Measurements from ENCODE around the gene KIF4A.
A peak's percentile ranks its signal among the peaks of the same experiment; 100 is the strongest.
"Not testable (repeated sequence)": the region's sequence is repeated elsewhere in the genome, so short reads cannot be mapped to it uniquely, and the experiment has no call there.

The KIF4A gene

DNA sequence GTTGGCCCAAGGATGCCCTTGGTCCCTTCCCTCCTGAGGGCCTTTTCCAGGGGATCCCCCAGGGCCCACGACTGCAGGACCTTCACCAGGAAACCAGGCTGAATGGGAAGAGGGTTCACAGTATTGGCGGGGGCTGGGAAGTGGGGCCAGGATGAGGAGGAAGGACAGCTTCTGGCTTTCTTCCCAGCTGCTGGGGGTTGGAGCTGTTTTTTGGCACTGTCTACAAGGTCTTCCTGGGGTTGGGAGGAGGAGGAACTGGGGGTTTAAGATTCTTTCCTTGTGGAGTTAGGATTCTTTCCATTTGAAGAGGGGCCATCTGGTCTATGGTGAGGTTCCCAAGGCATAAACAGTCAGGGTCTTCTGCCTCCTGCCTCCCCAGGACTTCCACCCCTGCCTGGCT is 64.8 kb downstream of the KIF4A start:
- DNase-seq, result no peak
- H3K4me1 ChIP-seq (ENCODE audit: control insufficient read depth, insufficient read depth, low read length, poor library complexity, severe bottlenecking), result no peaks in the 10 kb centered on the region
- H3K36me3 ChIP-seq (ENCODE audit: control insufficient read depth, insufficient read depth, low read length), result no peaks in the 10 kb centered on the region
- H3K27me3 ChIP-seq (replicated peaks; ENCODE audit: control insufficient read depth, insufficient read depth, low read length, poor library complexity, severe bottlenecking), result no peaks in the 10 kb centered on the region
- no peak overlapping the region for H3K27ac ChIP-seq (ENCODE audit: insufficient read depth, low read length, poor library complexity, severe bottlenecking)
- no peak overlapping the region for H3K4me3 ChIP-seq (ENCODE audit: insufficient read depth, low read depth, low read length, poor library complexity, severe bottlenecking)
- no peaks in the 10 kb centered on the region for H3K9me3 ChIP-seq (ENCODE audit: control insufficient read depth, low read length)

DNA sequence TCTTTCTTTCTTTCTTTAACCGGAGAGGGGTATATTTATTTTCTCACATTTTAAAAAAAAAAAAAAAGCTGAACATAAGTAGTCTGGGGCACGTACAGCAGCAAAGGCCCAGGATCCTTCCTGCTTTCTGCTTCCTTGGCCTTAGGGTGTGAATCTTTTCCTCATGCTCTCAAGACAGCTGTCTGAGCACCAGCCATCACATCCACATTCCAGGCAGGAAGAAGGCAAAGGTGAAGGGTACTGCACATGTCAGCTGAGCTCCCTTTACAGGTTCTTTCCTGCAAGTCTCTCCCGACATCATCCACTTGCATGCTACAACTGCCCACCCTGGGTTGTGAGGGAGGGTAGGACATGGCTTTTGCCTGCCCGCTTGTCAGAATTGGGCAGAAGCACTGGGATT is 69.6 kb downstream of the KIF4A start:
- Histone ChIP-seq H3K9me3 (ENCODE audit: control insufficient read depth, low read length) (no peaks in the 10 kb centered on the region), H3K27ac (ENCODE audit: insufficient read depth, low read length, poor library complexity, severe bottlenecking) (no peak overlapping the region), H3K4me3 (ENCODE audit: insufficient read depth, low read depth, low read length, poor library complexity, severe bottlenecking) (no peak overlapping the region), H3K36me3 (ENCODE audit: control insufficient read depth, insufficient read depth, low read length) (no peaks in the 10 kb centered on the region), H3K4me1 (ENCODE audit: control insufficient read depth, insufficient read depth, low read length, poor library complexity, severe bottlenecking) (no peaks in the 10 kb centered on the region), H3K27me3 (replicated peaks; ENCODE audit: control insufficient read depth, insufficient read depth, low read length, poor library complexity, severe bottlenecking) (no peaks in the 10 kb centered on the region)
- DNase-seq, result no peak

DNA sequence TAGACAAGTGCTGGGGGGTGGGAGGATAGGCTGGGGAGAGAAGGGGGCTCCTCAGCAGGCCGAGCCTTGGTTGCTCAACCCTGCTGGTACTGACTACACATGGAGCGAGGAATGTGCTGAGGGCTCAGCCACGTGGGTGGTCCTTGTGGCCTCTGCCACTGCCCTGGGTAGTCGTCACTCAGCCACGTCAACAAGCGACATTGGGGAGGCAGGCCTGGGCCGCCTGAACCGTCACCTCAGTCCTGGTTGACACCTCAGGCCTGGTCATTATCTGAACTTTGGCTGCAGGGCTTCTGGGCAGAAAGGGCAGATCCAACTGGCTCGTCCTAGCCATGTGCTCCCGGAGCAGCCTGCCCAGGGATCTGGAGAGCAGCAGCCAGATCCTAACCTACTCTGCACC is 70.5 kb downstream of the KIF4A start:
- Histone ChIP-seq H3K36me3 (ENCODE audit: control insufficient read depth, insufficient read depth, low read length) (no peaks in the 10 kb centered on the region), H3K9me3 (ENCODE audit: control insufficient read depth, low read length) (no peaks in the 10 kb centered on the region), H3K4me3 (ENCODE audit: insufficient read depth, low read depth, low read length, poor library complexity, severe bottlenecking) (no peak overlapping the region), H3K27me3 (replicated peaks; ENCODE audit: control insufficient read depth, insufficient read depth, low read length, poor library complexity, severe bottlenecking) (no peaks in the 10 kb centered on the region), H3K27ac (ENCODE audit: insufficient read depth, low read length, poor library complexity, severe bottlenecking) (no peak overlapping the region), H3K4me1 (ENCODE audit: control insufficient read depth, insufficient read depth, low read length, poor library complexity, severe bottlenecking) (no peaks in the 10 kb centered on the region)
- no peak for DNase-seq

DNA sequence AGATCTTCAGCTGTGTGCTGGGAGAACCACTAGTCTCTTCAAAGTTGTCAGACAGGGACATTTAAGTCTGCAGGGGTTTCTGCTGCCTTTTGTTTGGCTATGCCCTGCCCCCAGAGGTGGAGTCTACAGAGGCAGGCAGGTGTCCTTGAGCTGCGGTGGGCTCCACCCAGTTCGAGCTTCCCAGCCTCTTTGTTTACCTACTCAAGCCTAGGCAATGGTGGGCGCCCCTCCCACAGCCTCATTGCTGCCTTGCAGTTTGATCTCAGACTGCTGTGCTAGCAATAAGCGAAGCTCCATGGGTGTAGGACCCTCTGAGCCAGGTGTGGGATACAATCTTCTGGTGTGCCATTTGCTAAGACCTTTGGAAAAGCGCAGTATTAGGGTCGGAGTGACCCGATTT is 78.8 kb downstream of the KIF4A start:
- not testable (repeated sequence) for H3K9me3 ChIP-seq (ENCODE audit: control insufficient read depth, low read length); DNase-seq; H3K27ac ChIP-seq (ENCODE audit: insufficient read depth, low read length, poor library complexity, severe bottlenecking)

DNA sequence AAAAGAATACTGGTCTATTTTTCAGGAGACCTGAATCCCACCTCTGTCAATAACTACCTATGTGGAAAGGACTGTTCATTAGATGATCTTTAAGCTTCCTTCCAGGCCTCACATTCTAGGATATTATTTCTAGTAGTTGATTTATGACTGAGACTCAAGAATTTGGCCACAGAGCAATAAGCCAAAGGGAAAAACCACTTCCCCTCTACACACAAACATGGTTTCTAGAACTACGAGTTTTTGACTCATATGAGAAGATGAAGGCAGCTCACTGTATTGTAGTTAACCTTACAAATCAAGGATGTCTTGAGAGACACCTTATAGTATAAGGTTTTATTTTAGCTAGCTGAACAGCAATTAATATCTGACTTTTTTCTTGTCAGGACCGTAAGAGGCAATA is 96.3 kb downstream of the KIF4A start:
- no peak for DNase-seq
- Histone ChIP-seq H3K36me3 (ENCODE audit: control insufficient read depth, insufficient read depth, low read length) (no peaks in the 10 kb centered on the region), H3K27me3 (replicated peaks; ENCODE audit: control insufficient read depth, insufficient read depth, low read length, poor library complexity, severe bottlenecking) (no peaks in the 10 kb centered on the region), H3K27ac (ENCODE audit: insufficient read depth, low read length, poor library complexity, severe bottlenecking) (no peak overlapping the region), H3K4me1 (ENCODE audit: control insufficient read depth, insufficient read depth, low read length, poor library complexity, severe bottlenecking) (no peaks in the 10 kb centered on the region), H3K9me3 (ENCODE audit: control insufficient read depth, low read length) (no peaks in the 10 kb centered on the region), H3K4me3 (ENCODE audit: insufficient read depth, low read depth, low read length, poor library complexity, severe bottlenecking) (no peak overlapping the region)

More for the DNA sequence above, 78.8 kb downstream of the KIF4A start:
- H3K4me3 ChIP-seq (ENCODE audit: insufficient read depth, low read depth, low read length, poor library complexity, severe bottlenecking); H3K36me3 ChIP-seq (ENCODE audit: control insufficient read depth, insufficient read depth, low read length); H3K4me1 ChIP-seq (ENCODE audit: control insufficient read depth, insufficient read depth, low read length, poor library complexity, severe bottlenecking); H3K27me3 ChIP-seq (replicated peaks; ENCODE audit: control insufficient read depth, insufficient read depth, low read length, poor library complexity, severe bottlenecking): not testable (repeated sequence)

DNA sequence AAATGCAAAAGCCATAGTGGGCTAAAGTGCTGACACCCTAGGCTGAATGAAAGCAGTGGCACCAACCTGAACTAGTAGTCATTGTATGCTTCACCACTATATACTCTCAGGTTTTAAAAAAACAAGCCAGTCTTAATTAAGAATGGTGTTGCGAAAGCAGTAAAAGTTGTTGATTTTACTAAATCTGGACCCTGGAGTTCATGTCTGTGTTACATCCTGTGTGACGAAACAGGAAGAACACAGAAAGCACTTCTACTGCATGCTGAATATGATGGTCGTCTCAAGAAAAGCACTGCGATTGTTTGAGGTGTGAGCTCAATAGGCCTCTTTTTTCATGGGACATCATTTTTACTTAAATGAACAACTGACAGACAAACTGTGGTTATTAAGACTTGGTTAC is 109.0 kb downstream of the KIF4A start:
- H3K4me3 ChIP-seq (ENCODE audit: insufficient read depth, low read depth, low read length, poor library complexity, severe bottlenecking), result peak overlapping the region; percentile 10
- no peaks in the 10 kb centered on the region for H3K9me3 ChIP-seq (ENCODE audit: control insufficient read depth, low read length)
- H3K4me1 ChIP-seq (ENCODE audit: control insufficient read depth, insufficient read depth, low read length, poor library complexity, severe bottlenecking), result no peaks in the 10 kb centered on the region
- DNase-seq, result no peak
- H3K27ac ChIP-seq (ENCODE audit: insufficient read depth, low read length, poor library complexity, severe bottlenecking), result no peak overlapping the region
- no peaks in the 10 kb centered on the region for H3K36me3 ChIP-seq (ENCODE audit: control insufficient read depth, insufficient read depth, low read length)
- H3K27me3 ChIP-seq (replicated peaks; ENCODE audit: control insufficient read depth, insufficient read depth, low read length, poor library complexity, severe bottlenecking), result no peaks in the 10 kb centered on the region

DNA sequence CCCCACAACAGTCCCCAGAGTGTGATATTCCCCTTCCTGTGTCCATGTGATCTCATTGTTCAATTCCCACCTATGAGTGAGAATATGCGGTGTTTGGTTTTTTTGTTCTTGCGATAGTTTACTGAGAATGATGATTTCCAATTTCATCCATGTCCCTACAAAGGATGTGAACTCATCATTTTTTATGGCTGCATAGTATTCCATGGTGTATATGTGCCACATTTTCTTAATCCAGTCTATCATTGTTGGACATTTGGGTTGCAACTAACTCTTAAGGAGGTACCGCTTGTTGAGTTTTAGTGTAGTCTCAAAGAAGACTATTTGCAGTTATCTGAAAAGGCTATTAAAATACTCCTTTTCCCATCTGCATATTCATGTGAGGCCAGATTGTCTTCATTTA is 110.3 kb downstream of the KIF4A start:
- H3K27ac ChIP-seq (ENCODE audit: insufficient read depth, low read length, poor library complexity, severe bottlenecking); H3K36me3 ChIP-seq (ENCODE audit: control insufficient read depth, insufficient read depth, low read length); H3K4me3 ChIP-seq (ENCODE audit: insufficient read depth, low read depth, low read length, poor library complexity, severe bottlenecking); H3K4me1 ChIP-seq (ENCODE audit: control insufficient read depth, insufficient read depth, low read length, poor library complexity, severe bottlenecking); H3K27me3 ChIP-seq (replicated peaks; ENCODE audit: control insufficient read depth, insufficient read depth, low read length, poor library complexity, severe bottlenecking); DNase-seq; H3K9me3 ChIP-seq (ENCODE audit: control insufficient read depth, low read length): not testable (repeated sequence)

DNA sequence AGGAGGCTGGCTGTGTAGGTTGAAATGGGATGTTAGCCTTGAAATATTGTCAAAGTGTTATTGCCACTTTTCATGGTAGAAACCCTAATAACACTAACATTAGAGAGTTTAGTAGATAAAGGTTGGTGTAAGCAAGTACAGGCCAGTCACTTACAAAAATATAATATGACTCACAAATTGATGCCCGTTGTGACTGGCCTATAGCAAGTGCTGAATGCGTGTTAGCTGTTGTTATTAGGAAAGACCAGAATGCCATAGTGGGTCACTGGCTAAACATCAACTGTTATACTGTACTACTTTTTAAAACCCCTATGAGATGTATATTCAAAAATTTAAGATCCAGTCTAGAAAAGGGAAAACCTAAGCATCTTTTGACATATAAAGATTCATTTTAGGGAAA is 112.8 kb downstream of the KIF4A start:
- H3K27me3 ChIP-seq (replicated peaks; ENCODE audit: control insufficient read depth, insufficient read depth, low read length, poor library complexity, severe bottlenecking), result no peaks in the 10 kb centered on the region
- no peaks in the 10 kb centered on the region for H3K4me1 ChIP-seq (ENCODE audit: control insufficient read depth, insufficient read depth, low read length, poor library complexity, severe bottlenecking)
- H3K9me3 ChIP-seq (ENCODE audit: control insufficient read depth, low read length), result no peaks in the 10 kb centered on the region
- no peak for DNase-seq
- H3K4me3 ChIP-seq (ENCODE audit: insufficient read depth, low read depth, low read length, poor library complexity, severe bottlenecking), result no peak overlapping the region
- H3K27ac ChIP-seq (ENCODE audit: insufficient read depth, low read length, poor library complexity, severe bottlenecking), result no peak overlapping the region
- H3K36me3 ChIP-seq (ENCODE audit: control insufficient read depth, insufficient read depth, low read length), result no peaks in the 10 kb centered on the region

DNA sequence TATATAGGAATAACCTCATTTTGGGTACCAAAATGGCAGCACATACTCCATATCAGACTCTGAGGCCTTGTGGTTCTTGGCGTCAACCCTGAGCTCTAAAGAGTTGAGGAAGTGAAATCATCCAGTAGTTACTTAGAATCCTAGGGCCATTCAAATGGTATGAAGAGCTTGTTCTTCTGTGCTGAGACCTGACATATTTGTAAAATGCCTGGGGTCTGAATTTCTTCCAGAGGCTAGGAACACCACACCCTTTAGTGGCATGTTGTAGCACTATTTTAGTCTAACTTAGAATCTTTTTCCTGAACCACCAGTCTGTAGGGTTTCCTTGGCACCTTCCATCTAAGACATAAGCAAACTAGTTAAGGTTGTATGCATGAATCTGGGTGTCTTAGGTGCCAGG is 115.1 kb downstream of the KIF4A start:
- H3K27ac ChIP-seq (ENCODE audit: insufficient read depth, low read length, poor library complexity, severe bottlenecking), result no peak overlapping the region
- no peaks in the 10 kb centered on the region for H3K36me3 ChIP-seq (ENCODE audit: control insufficient read depth, insufficient read depth, low read length)
- DNase-seq, result no peak
- H3K27me3 ChIP-seq (replicated peaks; ENCODE audit: control insufficient read depth, insufficient read depth, low read length, poor library complexity, severe bottlenecking), result no peaks in the 10 kb centered on the region
- H3K4me3 ChIP-seq (ENCODE audit: insufficient read depth, low read depth, low read length, poor library complexity, severe bottlenecking), result no peak overlapping the region
- H3K4me1 ChIP-seq (ENCODE audit: control insufficient read depth, insufficient read depth, low read length, poor library complexity, severe bottlenecking), result no peaks in the 10 kb centered on the region
- H3K9me3 ChIP-seq (ENCODE audit: control insufficient read depth, low read length), result no peaks in the 10 kb centered on the region

DNA sequence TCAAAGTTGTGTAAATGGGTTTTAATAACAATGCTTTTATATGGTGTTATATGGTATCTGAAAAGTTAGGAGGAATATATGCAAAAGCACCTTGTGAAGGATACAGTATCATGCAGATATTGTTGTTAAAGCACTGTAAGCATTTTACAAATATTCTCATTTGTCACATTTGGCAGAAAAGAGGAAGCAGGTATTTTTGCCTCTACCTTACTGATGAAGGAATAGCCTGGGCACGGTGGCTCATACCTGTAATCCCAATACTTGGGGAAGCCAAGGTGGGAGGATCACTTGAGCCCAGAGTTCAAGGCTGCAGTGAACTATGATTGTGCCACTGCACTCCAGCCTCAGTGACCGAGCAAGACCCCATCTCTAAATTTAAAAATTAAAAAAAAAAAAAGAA is 121.0 kb downstream of the KIF4A start:
- DNase-seq, result no peak
- H3K9me3 ChIP-seq (ENCODE audit: control insufficient read depth, low read length), result no peaks in the 10 kb centered on the region
- H3K36me3 ChIP-seq (ENCODE audit: control insufficient read depth, insufficient read depth, low read length), result no peaks in the 10 kb centered on the region
- H3K4me1 ChIP-seq (ENCODE audit: control insufficient read depth, insufficient read depth, low read length, poor library complexity, severe bottlenecking), result no peaks in the 10 kb centered on the region
- no peak overlapping the region for H3K4me3 ChIP-seq (ENCODE audit: insufficient read depth, low read depth, low read length, poor library complexity, severe bottlenecking)
- H3K27ac ChIP-seq (ENCODE audit: insufficient read depth, low read length, poor library complexity, severe bottlenecking), result no peak overlapping the region
- no peaks in the 10 kb centered on the region for H3K27me3 ChIP-seq (replicated peaks; ENCODE audit: control insufficient read depth, insufficient read depth, low read length, poor library complexity, severe bottlenecking)

DNA sequence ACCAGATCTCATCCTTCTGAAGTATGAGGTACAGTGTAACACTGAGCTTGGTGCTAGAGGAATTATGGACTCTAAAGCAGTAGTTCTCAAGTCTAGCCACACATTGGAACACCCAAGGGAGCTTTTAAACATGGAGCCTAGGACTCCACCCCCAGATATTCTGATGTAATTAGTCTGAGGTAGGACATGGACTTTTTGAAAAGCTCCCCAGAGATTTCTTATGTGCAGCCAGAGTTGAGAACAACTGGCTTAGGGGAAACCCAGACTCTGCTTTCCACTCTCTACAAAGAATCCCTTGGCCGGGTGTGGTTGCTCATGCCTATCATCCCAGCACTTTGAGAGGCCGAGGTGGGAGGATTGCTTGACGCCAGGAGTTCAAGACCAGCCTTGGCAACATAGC is 121.6 kb downstream of the KIF4A start:
- no peaks in the 10 kb centered on the region for H3K36me3 ChIP-seq (ENCODE audit: control insufficient read depth, insufficient read depth, low read length)
- H3K27ac ChIP-seq (ENCODE audit: insufficient read depth, low read length, poor library complexity, severe bottlenecking), result no peak overlapping the region
- H3K27me3 ChIP-seq (replicated peaks; ENCODE audit: control insufficient read depth, insufficient read depth, low read length, poor library complexity, severe bottlenecking), result no peaks in the 10 kb centered on the region
- H3K9me3 ChIP-seq (ENCODE audit: control insufficient read depth, low read length), result no peaks in the 10 kb centered on the region
- DNase-seq, result no peak
- H3K4me3 ChIP-seq (ENCODE audit: insufficient read depth, low read depth, low read length, poor library complexity, severe bottlenecking), result no peak overlapping the region
- no peaks in the 10 kb centered on the region for H3K4me1 ChIP-seq (ENCODE audit: control insufficient read depth, insufficient read depth, low read length, poor library complexity, severe bottlenecking)
